GM12865 (cell line): ENCODE data around the gene FGFBP3.

Experiments used
- DNase-seq: peaks from one replicate; pipeline ENCODE4 v3.0.0; 2010; ENCODE audit warnings: low read depth
- H3K4me3 ChIP-seq: 2 replicates; pipeline ENCODE4 v1.5.1; 2011; ENCODE audit warnings: mild to moderate bottlenecking, low read depth, low read length, control low read depth
- TF ChIP-seq, protein P1 (sequence below): IDR thresholded peaks from 2 replicates; pipeline ENCODE4 v1.5.1; 2011; ENCODE audit warnings: low read length, control low read depth, low read depth, inconsistent platforms; ENCODE audit not compliant: insufficient read depth; ENCODE audit errors: missing control alignments

Gene FGFBP3

GRCh38 chr10:91887272-91888076, 21.8 kb downstream of the FGFBP3 start:
- no peak for DNase-seq
- TF ChIP-seq, protein P1, sequence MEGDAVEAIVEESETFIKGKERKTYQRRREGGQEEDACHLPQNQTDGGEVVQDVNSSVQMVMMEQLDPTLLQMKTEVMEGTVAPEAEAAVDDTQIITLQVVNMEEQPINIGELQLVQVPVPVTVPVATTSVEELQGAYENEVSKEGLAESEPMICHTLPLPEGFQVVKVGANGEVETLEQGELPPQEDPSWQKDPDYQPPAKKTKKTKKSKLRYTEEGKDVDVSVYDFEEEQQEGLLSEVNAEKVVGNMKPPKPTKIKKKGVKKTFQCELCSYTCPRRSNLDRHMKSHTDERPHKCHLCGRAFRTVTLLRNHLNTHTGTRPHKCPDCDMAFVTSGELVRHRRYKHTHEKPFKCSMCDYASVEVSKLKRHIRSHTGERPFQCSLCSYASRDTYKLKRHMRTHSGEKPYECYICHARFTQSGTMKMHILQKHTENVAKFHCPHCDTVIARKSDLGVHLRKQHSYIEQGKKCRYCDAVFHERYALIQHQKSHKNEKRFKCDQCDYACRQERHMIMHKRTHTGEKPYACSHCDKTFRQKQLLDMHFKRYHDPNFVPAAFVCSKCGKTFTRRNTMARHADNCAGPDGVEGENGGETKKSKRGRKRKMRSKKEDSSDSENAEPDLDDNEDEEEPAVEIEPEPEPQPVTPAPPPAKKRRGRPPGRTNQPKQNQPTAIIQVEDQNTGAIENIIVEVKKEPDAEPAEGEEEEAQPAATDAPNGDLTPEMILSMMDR: no peak
- H3K4me3 ChIP-seq: peak overlapping the region; percentile 33

- no peak for DNase-seq
- no peak overlapping the region for H3K4me3 ChIP-seq
- TF ChIP-seq, protein P1: no peak
Observed at GRCh38 chr10:91886954-91887271, 22.4 kb downstream of the FGFBP3 start.

DNA sequence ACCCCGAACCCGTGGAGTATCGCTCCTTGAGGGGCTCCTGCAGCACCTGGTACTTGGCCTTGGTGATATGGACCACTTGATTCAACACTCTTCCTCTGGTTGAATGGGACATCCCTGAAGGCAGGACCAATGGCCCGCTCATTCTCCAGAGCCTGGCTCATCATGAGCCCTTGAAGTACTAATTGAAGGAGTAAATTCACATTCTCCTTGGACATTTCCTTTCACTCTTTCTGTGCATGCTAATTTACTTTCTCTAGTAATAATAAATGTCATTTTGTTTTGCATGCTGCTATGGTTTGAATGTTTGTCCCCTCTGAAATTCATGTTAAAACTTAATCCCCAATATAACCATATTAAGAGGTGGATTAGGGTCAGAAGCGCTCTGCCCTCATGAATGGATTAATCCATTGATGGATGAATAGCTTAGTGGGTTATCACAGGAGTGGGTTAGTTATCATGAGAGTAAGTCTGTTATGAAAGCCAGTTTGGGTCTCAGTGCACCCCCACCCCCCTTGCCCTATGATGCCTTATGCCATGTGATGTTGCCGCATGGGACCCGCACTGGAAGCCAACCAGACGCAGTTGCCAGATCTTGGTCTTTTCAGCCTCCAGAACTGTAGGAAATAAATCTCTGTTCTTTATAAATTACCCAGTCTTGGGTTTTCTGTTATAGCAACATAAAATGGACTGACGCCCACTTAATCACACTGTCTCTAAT, 23.8 kb downstream of the FGFBP3 start:
- no peak overlapping the region for H3K4me3 ChIP-seq
- TF ChIP-seq, protein P1: no peak
- no peak for DNase-seq

DNA sequence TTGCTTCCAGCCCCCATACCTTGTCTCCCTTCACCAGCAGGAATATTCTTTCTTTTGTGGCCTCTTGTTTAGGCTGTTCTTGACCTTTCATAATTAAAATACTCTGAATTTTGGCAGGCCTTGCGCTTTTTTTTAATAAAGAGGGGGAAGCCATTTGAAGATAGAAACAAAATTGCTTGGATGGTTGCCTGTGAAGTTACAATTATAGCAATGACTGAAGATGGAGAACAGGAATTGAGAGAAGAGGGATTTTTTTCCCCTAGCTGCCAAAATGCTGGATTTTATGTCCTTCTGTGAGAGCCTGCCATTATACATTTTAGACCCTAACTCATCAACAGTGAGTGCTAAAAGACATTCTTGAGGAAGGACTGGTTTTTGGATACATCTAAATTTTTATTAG, 24.8 kb downstream of the FGFBP3 start:
- TF ChIP-seq, protein P1: no peak
- no peak for DNase-seq
- no peak overlapping the region for H3K4me3 ChIP-seq

GRCh38 chr10:91883549-91884444, 25.5 kb downstream of the FGFBP3 start:
- TF ChIP-seq, protein P1: no peak
- no peak overlapping the region for H3K4me3 ChIP-seq
- DNase-seq: no peak

- H3K4me3 ChIP-seq: no peak overlapping the region
- no peak for DNase-seq
- TF ChIP-seq, protein P1: no peak
Observed at GRCh38 chr10:91880310-91880709, 29.0 kb downstream of the FGFBP3 start.
